HG03442 (cell line): ENCODE results near the gene GNAO1.

Experiments used
- ATAC-seq: cut with Tn5 transposase; IDR thresholded peaks from one replicate; pipeline ENCODE4 v1.9.1; 2021; ENCODE audit warnings: mild to moderate bottlenecking, moderate library complexity; ENCODE audit not compliant: unreplicated experiment

Gene GNAO1

GRCh38 chr16:56263711-56264608 lies 72.7 kb downstream of the GNAO1 start:
- ATAC-seq = no peak

GRCh38 chr16:56264609-56264972 lies 73.3 kb downstream of the GNAO1 start:
- no peak for ATAC-seq

- no peak for ATAC-seq
These were observed 73.9 kb downstream of the GNAO1 start for GRCh38 chr16:56265184-56265583.

- no peak for ATAC-seq
These were observed 74.5 kb downstream of the GNAO1 start for GRCh38 chr16:56265746-56266145.

GRCh38 chr16:56266641-56267607 lies 75.6 kb downstream of the GNAO1 start:
- ATAC-seq = no peak

GRCh38 chr16:56267888-56268287 lies 76.6 kb downstream of the GNAO1 start:
- ATAC-seq = no peak

- ATAC-seq = no peak
These were observed 77.5 kb downstream of the GNAO1 start for GRCh38 chr16:56268799-56269198.

- no peak for ATAC-seq
These were observed 78.0 kb downstream of the GNAO1 start for GRCh38 chr16:56269281-56269680.

GRCh38 chr16:56269811-56270684 lies 78.8 kb downstream of the GNAO1 start:
- no peak for ATAC-seq

GRCh38 chr16:56270828-56271227 lies 79.5 kb downstream of the GNAO1 start:
- no peak for ATAC-seq

- ATAC-seq = no peak
These were observed 81.2 kb downstream of the GNAO1 start for GRCh38 chr16:56272583-56272894.

- no peak for ATAC-seq
These were observed 82.3 kb downstream of the GNAO1 start for GRCh38 chr16:56273615-56274014.

- no peak for ATAC-seq
These were observed 83.1 kb downstream of the GNAO1 start for GRCh38 chr16:56274369-56274768.

- ATAC-seq = no peak
These were observed 83.8 kb downstream of the GNAO1 start for GRCh38 chr16:56275076-56275475.

- ATAC-seq = no peak
These were observed 84.5 kb downstream of the GNAO1 start for GRCh38 chr16:56275801-56276200.

- ATAC-seq = no peak
These were observed 85.8 kb downstream of the GNAO1 start for GRCh38 chr16:56277075-56277474.

- no peak for ATAC-seq
These were observed 87.0 kb downstream of the GNAO1 start for GRCh38 chr16:56278196-56278855.

GRCh38 chr16:56279132-56279531 lies 87.8 kb downstream of the GNAO1 start:
- peak; percentile 65 for ATAC-seq

- ATAC-seq = no peak
These were observed 88.6 kb downstream of the GNAO1 start for GRCh38 chr16:56279914-56280313.

- no peak for ATAC-seq
These were observed 90.0 kb downstream of the GNAO1 start for GRCh38 chr16:56281249-56281805.
